Loucy (cell line): ENCODE data around the gene LYVE1.

ENCODE experiments used
- EZH2phosphoT487 ChIP-seq: fragments of 200-600 bp; IDR thresholded peaks from 2 replicates; pipeline ENCODE4 v1.6.1; 2018; ENCODE audit warnings: antibody characterized with exemption, mild to moderate bottlenecking, moderate library complexity, borderline replicate concordance
- TF ChIP-seq, protein P1 (sequence below): fragments of 200-600 bp; sonication (generic); conservative IDR thresholded peaks from 2 replicates; pipeline ENCODE4 v1.5.1; 2014; ENCODE audit warnings: mild to moderate bottlenecking, antibody characterized with exemption, low read length

GRCh38 chr11:10522276-10522675 is 46.2 kb downstream of the LYVE1 start:
- TF ChIP-seq, protein P1, sequence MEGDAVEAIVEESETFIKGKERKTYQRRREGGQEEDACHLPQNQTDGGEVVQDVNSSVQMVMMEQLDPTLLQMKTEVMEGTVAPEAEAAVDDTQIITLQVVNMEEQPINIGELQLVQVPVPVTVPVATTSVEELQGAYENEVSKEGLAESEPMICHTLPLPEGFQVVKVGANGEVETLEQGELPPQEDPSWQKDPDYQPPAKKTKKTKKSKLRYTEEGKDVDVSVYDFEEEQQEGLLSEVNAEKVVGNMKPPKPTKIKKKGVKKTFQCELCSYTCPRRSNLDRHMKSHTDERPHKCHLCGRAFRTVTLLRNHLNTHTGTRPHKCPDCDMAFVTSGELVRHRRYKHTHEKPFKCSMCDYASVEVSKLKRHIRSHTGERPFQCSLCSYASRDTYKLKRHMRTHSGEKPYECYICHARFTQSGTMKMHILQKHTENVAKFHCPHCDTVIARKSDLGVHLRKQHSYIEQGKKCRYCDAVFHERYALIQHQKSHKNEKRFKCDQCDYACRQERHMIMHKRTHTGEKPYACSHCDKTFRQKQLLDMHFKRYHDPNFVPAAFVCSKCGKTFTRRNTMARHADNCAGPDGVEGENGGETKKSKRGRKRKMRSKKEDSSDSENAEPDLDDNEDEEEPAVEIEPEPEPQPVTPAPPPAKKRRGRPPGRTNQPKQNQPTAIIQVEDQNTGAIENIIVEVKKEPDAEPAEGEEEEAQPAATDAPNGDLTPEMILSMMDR = no peak
- TF ChIP-seq EZH2phosphoT487 = no peak
